ENCODE results near the gene POLR3G. TPM values are rescaled to one million over a fixed set of nuclear protein-coding genes. Genes with fewer than 3 reads are reported as not detected.

Gene POLR3G
- total and polyA plus RNA-seq, 9 donors = 0.79 to 4.2 (median 1.8) TPM

DNA sequence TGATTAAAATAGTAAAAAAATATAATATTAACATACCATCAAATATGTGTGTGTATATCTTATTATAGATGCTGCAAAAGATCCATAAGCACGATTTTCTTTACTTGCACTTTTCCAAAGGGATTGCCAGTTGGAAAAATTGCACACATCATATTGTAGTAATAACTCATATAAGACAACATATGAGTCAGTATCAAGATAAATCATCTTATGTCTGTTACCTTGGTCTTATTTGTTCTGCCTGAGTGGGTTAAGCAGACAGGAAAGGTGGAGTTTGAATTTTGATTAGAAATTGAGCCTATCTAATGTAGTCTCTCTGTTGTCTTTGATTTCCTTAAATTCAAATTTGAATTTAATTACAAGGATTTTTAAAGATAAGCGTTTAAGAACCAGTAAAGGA, 30.1 kb downstream of the POLR3G start:
- Histone ChIP-seq H3K27me3 (no peaks in the 10 kb centered on the region), H3K9me3 (no peaks in the 10 kb centered on the region), H3K27ac (no peak overlapping the region), H3K4me1 (ENCODE audit: insufficient read depth) (no peaks in the 10 kb centered on the region), H3K4me3 (no peak overlapping the region), H3K36me3 (no peaks in the 10 kb centered on the region)
- intact Hi-C loops (cut with DNase I) = no loop called here
- TF ChIP-seq, protein P1, sequence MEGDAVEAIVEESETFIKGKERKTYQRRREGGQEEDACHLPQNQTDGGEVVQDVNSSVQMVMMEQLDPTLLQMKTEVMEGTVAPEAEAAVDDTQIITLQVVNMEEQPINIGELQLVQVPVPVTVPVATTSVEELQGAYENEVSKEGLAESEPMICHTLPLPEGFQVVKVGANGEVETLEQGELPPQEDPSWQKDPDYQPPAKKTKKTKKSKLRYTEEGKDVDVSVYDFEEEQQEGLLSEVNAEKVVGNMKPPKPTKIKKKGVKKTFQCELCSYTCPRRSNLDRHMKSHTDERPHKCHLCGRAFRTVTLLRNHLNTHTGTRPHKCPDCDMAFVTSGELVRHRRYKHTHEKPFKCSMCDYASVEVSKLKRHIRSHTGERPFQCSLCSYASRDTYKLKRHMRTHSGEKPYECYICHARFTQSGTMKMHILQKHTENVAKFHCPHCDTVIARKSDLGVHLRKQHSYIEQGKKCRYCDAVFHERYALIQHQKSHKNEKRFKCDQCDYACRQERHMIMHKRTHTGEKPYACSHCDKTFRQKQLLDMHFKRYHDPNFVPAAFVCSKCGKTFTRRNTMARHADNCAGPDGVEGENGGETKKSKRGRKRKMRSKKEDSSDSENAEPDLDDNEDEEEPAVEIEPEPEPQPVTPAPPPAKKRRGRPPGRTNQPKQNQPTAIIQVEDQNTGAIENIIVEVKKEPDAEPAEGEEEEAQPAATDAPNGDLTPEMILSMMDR (IDR thresholded peaks at IDR 0.05) = no peak
- TF ChIP-seq POLR2A (IDR thresholded peaks at IDR 0.05) = no peak
- TF ChIP-seq EP300 (IDR thresholded peaks at IDR 0.05) = no peak
- no peak for DNase-seq
- WGBS, 3 donors = 91 to 92% (median 91%) methylated on average over 2 of the region's 2 CpGs

DNA sequence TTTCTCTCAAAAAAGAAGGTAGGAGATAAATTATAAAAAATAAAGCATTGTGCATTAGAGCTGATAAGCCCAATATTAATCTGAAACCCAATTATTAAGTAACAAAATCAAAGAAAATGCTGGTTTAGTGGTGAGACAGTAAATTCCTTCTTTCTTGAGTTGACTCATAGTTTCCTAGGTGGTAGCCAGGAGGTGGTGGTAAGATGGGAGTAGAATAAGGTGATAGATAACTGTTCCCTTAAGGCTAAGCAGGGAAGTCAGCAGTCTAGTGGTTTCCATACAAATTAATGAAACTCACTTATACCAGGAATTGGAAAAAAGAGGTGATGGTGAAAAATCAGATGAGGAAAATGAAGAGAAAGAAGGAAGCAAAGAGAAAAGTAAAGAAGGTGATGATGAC, 31.6 kb downstream of the POLR3G start:
- intact Hi-C loops (cut with DNase I) = no loop called here
- DNase-seq = no peak

GRCh38 chr5:90510438-90510837, 35.8 kb downstream of the POLR3G start:
- no peaks in the 10 kb centered on the region for H3K4me1 ChIP-seq (ENCODE audit: insufficient read depth)
- DNase-seq = no peak
- H3K9me3 ChIP-seq = no peaks in the 10 kb centered on the region
- H3K4me3 ChIP-seq = no peak overlapping the region
- H3K27ac ChIP-seq = no peak overlapping the region
- intact Hi-C loops (cut with DNase I) = no loop called here
- H3K36me3 ChIP-seq = no peaks in the 10 kb centered on the region
- H3K27me3 ChIP-seq = no peaks in the 10 kb centered on the region
- 95 to 99% (median 95%) methylated on average over 1 of the region's 1 CpG for WGBS, 3 donors
- no peak for TF ChIP-seq EP300 (IDR thresholded peaks at IDR 0.05)
- TF ChIP-seq, protein P1 (IDR thresholded peaks at IDR 0.05) = no peak
- no peak for TF ChIP-seq POLR2A (IDR thresholded peaks at IDR 0.05)

More for the DNA sequence above, 31.6 kb downstream of the POLR3G start:
- Histone ChIP-seq H3K36me3 (no peaks in the 10 kb centered on the region), H3K27me3 (no peaks in the 10 kb centered on the region), H3K9me3 (no peaks in the 10 kb centered on the region), H3K4me3 (no peak overlapping the region), H3K27ac (no peak overlapping the region), H3K4me1 (ENCODE audit: insufficient read depth) (no peaks in the 10 kb centered on the region)
- TF ChIP-seq EP300 (IDR thresholded peaks at IDR 0.05) (no peak), POLR2A (IDR thresholded peaks at IDR 0.05) (no peak)
- TF ChIP-seq, protein P1 (IDR thresholded peaks at IDR 0.05) = no peak

- Histone ChIP-seq H3K27ac (no peak overlapping the region), H3K4me3 (no peak overlapping the region), H3K27me3 (no peaks in the 10 kb centered on the region), H3K4me1 (ENCODE audit: insufficient read depth) (no peaks in the 10 kb centered on the region), H3K9me3 (no peaks in the 10 kb centered on the region), H3K36me3 (no peaks in the 10 kb centered on the region)
- no peak for DNase-seq
- WGBS, 3 donors = 66 to 73% (median 68%) methylated on average over 3 of the region's 3 CpGs
- intact Hi-C loops (cut with DNase I) = no loop called here
- TF ChIP-seq EP300 (IDR thresholded peaks at IDR 0.05) = no peak
- no peak for TF ChIP-seq POLR2A (IDR thresholded peaks at IDR 0.05)
- TF ChIP-seq, protein P1 (IDR thresholded peaks at IDR 0.05) = no peak
These were observed 39.9 kb downstream of the POLR3G start for GRCh38 chr5:90514520-90514919.

GRCh38 chr5:90518661-90519060, 44.0 kb downstream of the POLR3G start:
- H3K27me3 ChIP-seq = no peaks in the 10 kb centered on the region
- no peak overlapping the region for H3K27ac ChIP-seq
- H3K36me3 ChIP-seq = no peaks in the 10 kb centered on the region
- intact Hi-C loops (cut with DNase I) = no loop called here
- no peak for TF ChIP-seq EP300 (IDR thresholded peaks at IDR 0.05)
- TF ChIP-seq POLR2A (IDR thresholded peaks at IDR 0.05) = no peak
- TF ChIP-seq, protein P1 (IDR thresholded peaks at IDR 0.05) = no peak
- no peak for DNase-seq
- no peaks in the 10 kb centered on the region for H3K9me3 ChIP-seq
- H3K4me3 ChIP-seq = no peak overlapping the region
- H3K4me1 ChIP-seq (ENCODE audit: insufficient read depth) = no peaks in the 10 kb centered on the region
